ENCODE measurements around the gene C14orf180. TPM values are rescaled to one million over a fixed set of nuclear protein-coding genes. Genes with fewer than 3 reads are reported as not detected.
"Not testable (repeated sequence)": the region's sequence is repeated elsewhere in the genome, so short reads cannot be mapped to it uniquely, and the experiment has no call there.

Gene C14orf180
- total RNA-seq, 1 experiment from 2014 or later = not detected

- DNase-seq (ENCODE audit: low read depth) = no peak
These were observed 2.1 kb upstream of the C14orf180 start for GRCh38 chr14:104577426-104577825.

- no peak for DNase-seq (ENCODE audit: low read depth)
These were observed 1.7 kb upstream of the C14orf180 start for GRCh38 chr14:104577847-104578301.

DNA sequence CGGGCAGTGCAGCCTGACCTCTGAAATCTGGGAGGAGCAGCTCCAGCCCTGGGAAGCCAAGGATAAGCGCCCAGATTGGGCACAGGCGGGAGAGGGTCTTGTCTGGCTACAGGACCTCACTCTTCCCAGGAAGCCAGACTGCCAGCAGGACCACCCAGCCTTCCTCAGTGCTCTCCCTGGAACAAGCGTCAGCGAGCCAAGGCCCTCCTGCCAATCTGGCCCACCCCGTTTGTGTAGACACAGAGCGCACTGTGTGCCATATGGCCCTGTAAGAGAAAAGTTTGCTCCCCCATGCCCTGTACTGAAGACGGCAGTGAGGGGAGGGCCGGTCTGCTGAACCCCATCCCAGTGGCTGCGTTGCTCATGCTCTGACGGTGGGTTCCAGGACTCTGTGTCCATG, 1.2 kb upstream of the C14orf180 start:
- DNase-seq (ENCODE audit: low read depth) = no peak

DNA sequence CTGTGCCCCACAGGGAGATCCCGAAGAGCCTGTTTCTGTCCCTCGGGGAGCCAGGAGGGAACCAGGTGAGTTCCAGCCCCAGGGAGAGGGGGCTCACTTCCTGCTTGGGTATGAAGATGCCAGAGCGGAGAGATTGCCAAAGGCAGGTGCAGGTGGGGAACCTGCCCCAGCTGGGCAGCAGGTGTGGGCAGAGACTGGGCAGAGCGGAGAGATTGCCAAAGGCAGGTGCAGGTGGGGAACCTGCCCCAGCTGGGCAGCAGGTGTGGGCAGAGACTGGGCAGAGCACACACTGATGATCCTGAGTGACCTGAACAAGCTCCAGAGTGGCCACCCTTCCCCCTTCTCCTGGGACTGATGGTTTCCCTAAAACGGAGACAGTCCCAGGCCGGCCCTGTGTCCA, 375 bp downstream of the C14orf180 start:
- DNase-seq (ENCODE audit: low read depth) = not testable (repeated sequence)

DNA sequence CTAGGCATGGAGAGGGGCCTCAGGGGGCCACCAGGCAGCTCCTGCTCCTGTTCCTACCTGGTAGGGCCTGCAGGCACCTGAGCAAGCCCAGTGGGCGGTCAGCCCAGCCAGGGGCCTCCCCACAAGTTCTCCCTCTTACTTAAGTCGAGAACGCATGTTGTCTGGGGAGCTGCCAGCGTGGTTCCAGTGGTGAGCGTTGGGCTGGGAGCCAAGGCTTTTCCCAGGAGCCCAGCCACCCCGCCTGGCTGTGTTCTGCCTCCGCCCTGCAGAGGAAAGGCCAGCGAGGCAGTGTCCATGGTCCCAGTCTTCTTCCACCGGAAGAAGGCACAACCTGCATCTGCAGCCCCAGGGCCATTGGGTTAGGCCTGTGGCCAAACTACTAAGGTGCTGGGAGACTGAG, 1.4 kb downstream of the C14orf180 start:
- DNase-seq (ENCODE audit: low read depth) = peak; percentile 24

DNA sequence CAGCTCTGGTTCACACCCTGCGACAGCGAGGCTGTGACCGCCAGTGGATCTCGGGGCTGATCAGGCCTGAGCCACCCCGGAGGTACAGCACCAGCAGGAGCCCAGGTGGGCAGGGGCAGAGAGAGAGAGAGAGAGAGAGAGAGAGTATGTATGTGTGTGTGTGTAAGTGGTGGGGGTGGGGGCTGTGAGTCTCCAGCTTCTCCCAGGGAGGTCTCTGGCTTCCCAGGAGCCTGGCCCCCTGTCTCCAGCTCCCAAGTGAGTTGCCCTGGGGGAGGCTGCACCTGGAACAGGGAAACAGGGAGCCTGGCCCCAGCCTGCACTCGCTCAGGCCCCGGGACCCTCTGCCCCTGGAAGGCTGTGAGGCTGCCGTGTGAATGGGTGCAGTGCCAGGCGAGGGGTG, 2.0 kb downstream of the C14orf180 start:
- no peak for DNase-seq (ENCODE audit: low read depth)

- DNase-seq (ENCODE audit: low read depth) = no peak
These were observed 2.4 kb downstream of the C14orf180 start for GRCh38 chr14:104582005-104582404.

DNA sequence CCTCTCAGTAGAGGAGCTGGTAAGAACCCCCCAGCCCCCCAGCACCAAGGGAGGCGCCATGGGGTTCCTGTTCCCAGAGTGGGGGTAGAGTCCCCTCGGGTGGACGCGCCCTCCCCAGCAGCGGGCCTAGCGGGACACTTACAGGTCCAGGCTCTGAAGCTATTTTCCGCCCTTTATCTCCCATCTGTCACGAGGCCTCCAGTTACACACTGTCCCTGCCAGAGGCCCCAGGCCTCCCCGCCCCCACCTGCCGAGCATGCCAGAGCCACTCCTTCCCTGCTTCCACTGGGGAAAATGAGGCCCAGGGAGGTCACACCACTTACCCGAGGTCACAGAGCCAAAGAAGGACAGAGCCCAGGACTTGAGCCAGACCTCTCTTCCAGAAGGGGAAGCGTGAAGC, 3.1 kb downstream of the C14orf180 start:
- DNase-seq (ENCODE audit: low read depth) = no peak

DNA sequence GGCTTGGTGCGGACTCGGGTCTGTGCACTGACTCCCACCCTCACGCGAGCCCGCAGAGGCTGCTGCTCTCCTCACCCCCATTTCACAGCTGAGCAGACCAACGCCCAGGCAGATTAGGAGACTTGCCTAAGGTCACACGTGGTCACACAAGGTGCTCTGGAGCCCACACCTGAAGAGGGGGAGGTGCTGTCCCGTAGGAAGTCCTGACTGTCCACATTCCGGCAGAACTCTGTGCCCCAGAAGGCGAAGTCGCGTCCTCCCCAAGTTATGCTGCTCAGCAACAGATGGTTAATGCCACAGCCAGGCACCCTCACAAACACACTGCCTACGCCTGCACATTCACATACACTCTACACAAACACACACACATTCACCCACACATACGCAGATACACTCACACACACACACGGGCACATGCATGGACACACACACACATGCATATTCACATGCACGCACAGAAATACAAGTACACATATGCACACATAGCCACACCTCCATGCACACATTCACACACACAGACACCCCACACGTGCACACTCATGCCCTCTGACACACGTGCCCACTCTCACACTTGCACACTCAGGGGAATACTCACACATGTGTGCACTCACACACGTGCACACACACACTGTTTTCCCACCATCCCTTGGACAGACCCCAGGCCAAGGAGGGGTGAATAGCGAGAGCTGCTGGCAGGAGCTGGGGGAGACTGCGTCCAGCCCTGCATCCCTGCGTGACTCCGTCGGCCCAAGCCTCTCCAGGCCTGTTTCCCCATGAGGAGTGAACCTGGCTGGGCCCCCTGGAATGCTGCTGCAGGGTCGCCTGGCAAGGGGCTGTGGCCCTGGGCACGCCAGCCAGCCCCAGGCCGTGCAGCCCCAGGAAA, 4.1 kb downstream of the C14orf180 start:
- DNase-seq (ENCODE audit: low read depth) = no peak

GRCh38 chr14:104584557-104584956, 5.0 kb downstream of the C14orf180 start:
- no peak for DNase-seq (ENCODE audit: low read depth)

GRCh38 chr14:104585966-104586697, 6.6 kb downstream of the C14orf180 start:
- no peak for DNase-seq (ENCODE audit: low read depth)

DNA sequence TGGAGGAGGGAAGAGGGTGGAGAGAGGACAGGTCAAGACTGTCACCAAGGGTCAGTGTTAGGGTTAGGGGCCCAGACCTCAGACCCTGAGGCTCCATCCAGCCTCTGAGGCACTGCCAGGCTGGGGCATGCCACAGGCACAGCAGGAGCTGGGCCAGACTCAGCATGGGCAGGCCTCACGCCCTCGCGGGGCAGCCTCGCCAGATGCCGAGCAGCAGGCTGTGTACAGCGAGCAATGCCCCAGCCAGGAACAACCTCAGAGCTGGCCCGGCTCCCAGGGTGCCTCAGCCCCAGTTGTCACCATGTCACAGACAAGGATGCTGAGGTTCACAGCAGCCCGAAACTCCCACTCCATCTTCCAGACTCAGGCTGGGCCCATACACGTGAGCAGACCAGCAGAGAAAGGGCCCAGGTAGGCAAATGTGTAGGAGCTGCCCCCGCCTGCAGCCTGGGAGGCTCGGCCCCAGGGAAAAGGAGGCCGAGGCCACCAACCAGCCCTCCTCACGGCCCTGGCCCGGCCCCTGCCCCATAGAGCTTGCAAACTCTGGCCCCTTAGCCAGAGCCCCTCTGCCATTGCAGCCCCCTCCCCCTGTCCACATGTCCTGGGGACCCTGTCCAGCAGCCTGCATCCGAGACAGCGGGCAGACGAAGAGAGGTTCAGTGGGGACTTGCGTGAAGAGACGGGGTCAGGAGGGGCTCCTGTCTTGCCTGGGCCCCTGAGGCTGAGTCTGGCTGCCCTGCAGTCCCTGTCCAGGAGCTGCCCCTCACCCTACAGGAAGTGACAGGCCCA, 7.5 kb downstream of the C14orf180 start:
- no peak for DNase-seq (ENCODE audit: low read depth)

DNA sequence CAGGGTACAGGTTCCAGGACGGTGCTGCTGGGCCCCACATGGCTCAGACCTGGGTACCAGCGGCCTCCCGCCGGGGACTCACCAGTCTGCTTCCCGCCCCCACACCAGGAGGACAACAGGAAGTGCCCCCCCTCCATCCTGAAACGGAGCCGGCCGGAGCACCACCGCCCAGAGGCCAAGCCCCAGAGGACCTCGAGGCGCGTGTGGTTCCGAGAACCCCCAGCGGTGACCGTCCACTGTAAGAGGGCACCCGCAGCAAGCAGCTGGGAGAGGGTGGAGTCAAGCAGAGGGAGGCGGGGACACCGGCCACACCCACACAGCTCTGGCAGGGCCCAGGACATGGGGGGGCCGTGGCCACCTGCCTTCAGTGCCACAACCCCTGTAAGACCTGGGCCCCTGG, 8.1 kb downstream of the C14orf180 start:
- DNase-seq (ENCODE audit: low read depth) = no peak

DNA sequence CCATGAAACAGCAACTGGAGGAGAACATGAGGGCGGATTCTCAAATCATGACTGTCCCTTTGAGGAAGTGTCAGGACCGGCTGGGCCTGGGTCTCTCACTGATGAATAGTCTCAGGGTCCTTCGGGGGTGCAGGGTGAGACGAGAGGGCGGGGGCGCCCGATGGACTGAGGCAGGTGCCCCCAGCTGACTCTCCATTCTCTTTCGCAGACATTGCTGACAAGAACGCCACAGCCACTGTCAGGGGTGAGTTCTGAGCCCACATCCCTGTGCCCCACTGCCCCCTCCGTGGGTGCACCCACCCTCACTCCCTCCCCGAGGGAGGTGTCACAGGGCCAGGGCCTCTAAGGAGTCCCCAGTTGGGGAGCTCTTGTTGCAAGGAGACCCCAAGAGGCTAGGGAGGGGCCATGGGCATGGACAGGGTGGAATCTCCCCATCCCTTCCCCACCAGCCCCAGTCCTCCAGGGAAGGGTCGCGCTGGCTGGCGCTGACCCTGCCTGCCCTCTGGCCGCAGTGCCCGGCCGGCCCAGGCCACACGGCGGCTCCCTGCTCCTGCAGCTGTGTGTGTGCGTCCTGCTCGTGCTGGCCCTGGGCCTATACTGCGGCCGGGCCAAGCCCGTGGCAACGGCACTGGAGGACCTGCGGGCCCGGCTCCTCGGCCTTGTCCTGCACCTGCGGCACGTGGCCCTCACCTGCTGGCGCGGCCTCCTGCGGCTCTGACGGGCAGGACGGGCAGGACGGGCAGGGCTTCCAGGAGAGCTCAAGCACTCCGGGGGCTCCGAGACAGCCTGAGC, 8.7 kb downstream of the C14orf180 start:
- DNase-seq (ENCODE audit: low read depth) = no peak

- no peak for DNase-seq (ENCODE audit: low read depth)
These were observed 10.0 kb downstream of the C14orf180 start for GRCh38 chr14:104589338-104590195.

DNA sequence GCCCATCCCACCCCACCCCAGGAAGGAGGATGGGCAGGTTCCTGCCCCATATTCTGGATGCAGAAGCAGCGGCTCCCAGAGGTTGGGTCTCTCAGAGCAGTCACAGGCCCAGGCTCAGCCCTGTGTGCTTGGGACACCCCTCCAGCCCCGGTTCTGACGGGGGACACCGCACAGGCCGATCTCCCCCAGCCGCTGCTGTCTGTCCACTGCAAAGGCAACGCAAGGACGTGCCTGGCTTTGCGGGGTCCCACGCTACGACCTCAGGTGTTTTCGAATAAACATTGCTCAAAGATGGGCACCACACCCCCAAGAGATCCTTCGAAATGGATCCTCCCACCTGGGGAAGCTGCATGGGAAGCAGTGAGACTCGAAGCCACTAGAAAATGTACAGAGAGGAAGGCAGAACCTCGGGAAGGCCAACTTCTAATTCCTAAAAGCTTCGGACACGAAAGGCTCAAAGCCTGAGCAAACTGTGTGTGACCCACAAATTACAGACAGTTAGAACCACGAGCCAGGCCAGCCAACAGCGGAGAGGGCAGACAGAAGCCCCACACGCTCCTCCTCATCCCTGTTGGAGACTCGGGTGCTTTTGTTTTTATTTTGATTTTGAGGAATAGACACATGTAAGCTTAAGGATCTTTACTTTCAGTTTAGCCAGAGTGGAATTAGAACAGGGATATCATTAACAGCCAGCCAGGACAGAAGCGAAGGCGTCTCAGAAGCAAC, 10.8 kb downstream of the C14orf180 start:
- DNase-seq (ENCODE audit: low read depth) = no peak

- no peak for DNase-seq (ENCODE audit: low read depth)
These were observed 11.5 kb downstream of the C14orf180 start for GRCh38 chr14:104591031-104591430.

GRCh38 chr14:104591506-104592291, 12.1 kb downstream of the C14orf180 start:
- no peak for DNase-seq (ENCODE audit: low read depth)
